Activated T-cell treated with anti-CD3 and anti-CD28 coated beads for 48 hours (primary cell): ENCODE measurements around the gene POLRMT.

ENCODE experiments used
- DNase-seq: peaks from one replicate; pipeline ENCODE4 v3.0.0-alpha.2; 2020; ENCODE audit warnings: low read depth

Gene POLRMT

GRCh38 chr19:577439-578392 lies 55.6 kb downstream of the POLRMT start:
- DNase-seq, result no peak

- no peak for DNase-seq
These were observed 56.4 kb downstream of the POLRMT start for GRCh38 chr19:576768-577438.

GRCh38 chr19:575527-576506 lies 57.5 kb downstream of the POLRMT start:
- DNase-seq, result no peak

- DNase-seq, result no peak
These were observed 58.4 kb downstream of the POLRMT start for GRCh38 chr19:574658-575526.

GRCh38 chr19:573519-573825 lies 59.9 kb downstream of the POLRMT start:
- no peak for DNase-seq

- no peak for DNase-seq
These were observed 60.4 kb downstream of the POLRMT start for GRCh38 chr19:572743-573518.

GRCh38 chr19:572140-572742 lies 61.1 kb downstream of the POLRMT start, which contains the start of gene BSG:
BSG (plus strand) TSS chr19:572596; CDS start chr19:572635, 39 bp downstream.
- peak; percentile 99 for DNase-seq

GRCh38 chr19:571566-571974 lies 61.8 kb downstream of the POLRMT start:
- DNase-seq, result no peak

- DNase-seq, result no peak
These were observed 62.3 kb downstream of the POLRMT start for GRCh38 chr19:570937-571565.

GRCh38 chr19:570251-570686 lies 63.1 kb downstream of the POLRMT start:
- no peak for DNase-seq

GRCh38 chr19:567296-567900 lies 65.9 kb downstream of the POLRMT start:
- no peak for DNase-seq
